Liver (tissue), 9 donors: ENCODE data around the gene COL17A1. TPM values are rescaled to one million over a fixed set of nuclear protein-coding genes. Genes with fewer than 3 reads are reported as not detected.

Experiments
- DNase-seq: peaks from one replicate; pipeline ENCODE4 v3.0.0-alpha.2; 2017; ENCODE audit warnings: low spot score
- H3K27ac ChIP-seq, 2 donors: one replicate each; pipeline ENCODE4 v1.7.0; 2013; ENCODE audit warnings: inconsistent platforms in 2 of 2, low read length in 2 of 2, control low read depth in 1 of 2, low read depth in 1 of 2, mild to moderate bottlenecking in 1 of 2
- H3K27me3 ChIP-seq, 4 donors: one replicate each; pipeline versions ENCODE4 v1.6.1 to v1.7.0; 2013; ENCODE audit warnings: low read length in 3 of 4, inconsistent platforms in 1 of 4, mild to moderate bottlenecking in 1 of 4, moderate library complexity in 1 of 4; ENCODE audit not compliant: control insufficient read depth in 4 of 4, insufficient read depth in 4 of 4
- H3K36me3 ChIP-seq, 4 donors: one replicate each; pipeline versions ENCODE4 v1.6.1 to v1.7.0; 2013; ENCODE audit warnings: low read length in 3 of 4, mild to moderate bottlenecking in 3 of 4, low read depth in 1 of 4, moderate library complexity in 1 of 4; ENCODE audit not compliant: control insufficient read depth in 4 of 4, insufficient read depth in 3 of 4
- H3K4me1 ChIP-seq, 4 donors: one replicate each; pipeline versions ENCODE4 v1.6.1 to v1.7.0; 2013; ENCODE audit warnings: low read length in 3 of 4, mild to moderate bottlenecking in 3 of 4, moderate library complexity in 1 of 4; ENCODE audit not compliant: control insufficient read depth in 4 of 4, insufficient read depth in 4 of 4
- H3K4me3 ChIP-seq, 3 donors: one replicate each; pipeline versions ENCODE4 v1.6.1 to v1.7.0; 2013; ENCODE audit warnings: low read length in 3 of 3, control low read depth in 1 of 3, low read depth in 1 of 3, mild to moderate bottlenecking in 1 of 3
- H3K9ac ChIP-seq, 2 donors: one replicate each; pipeline ENCODE4 v1.7.0; 2013; ENCODE audit warnings: low read length in 2 of 2, mild to moderate bottlenecking in 2 of 2, moderate library complexity in 2 of 2, control low read depth in 1 of 2, low read depth in 1 of 2
- H3K9me3 ChIP-seq, 4 donors: one replicate each; pipeline versions ENCODE4 v1.6.1 to v1.7.0; 2013; ENCODE audit warnings: low read length in 3 of 4; ENCODE audit not compliant: control insufficient read depth in 4 of 4
- FOXA1 ChIP-seq: IDR thresholded peaks from 2 replicates; pipeline ENCODE4 v1.6.1; 2016; ENCODE audit warnings: antibody characterized with exemption
- GABPA ChIP-seq, 2 donors: IDR thresholded peaks in 1 of 2; conservative IDR thresholded peaks in 1 of 2; 2 replicates each; pipeline ENCODE4 v1.6.1; 2016; ENCODE audit warnings: antibody characterized with exemption in 2 of 2, mild to moderate bottlenecking in 1 of 2, moderate library complexity in 1 of 2
- HNF4G ChIP-seq: IDR thresholded peaks from 2 replicates; pipeline ENCODE4 v1.6.1; 2016; ENCODE audit warnings: antibody characterized with exemption
- NR2F2 ChIP-seq: IDR thresholded peaks from 2 replicates; pipeline ENCODE4 v1.6.1; 2016; ENCODE audit warnings: antibody characterized with exemption
- RAD21 ChIP-seq, 2 donors: IDR thresholded peaks; 2 replicates each; pipeline ENCODE4 v1.6.1; 2016; ENCODE audit warnings: antibody characterized with exemption in 2 of 2, mild to moderate bottlenecking in 2 of 2
- TAF1 ChIP-seq: conservative IDR thresholded peaks from 2 replicates; pipeline ENCODE4 v1.6.1; 2016; ENCODE audit warnings: antibody characterized with exemption, mild to moderate bottlenecking
- WGBS: extraction: QIAGEN DNeasy Blood & Tissue Kit; methylation state at CpG from one replicate; pipeline ENCODE4 v1.1.7; 2013; 5-methylcytosine and 5-hydroxymethylcytosine counted together
- polyA plus RNA-seq, 2 donors: library from polyadenylated mRNA; stranded (reverse) in 1 of 2; unstranded in 1 of 2; fragments of 200-250 nt in 1 of 2; fragments of >200 nt in 1 of 2; fragmentation: Nextera tagmentation in 1 of 2; extraction: Ambion mirVana in 1 of 2; gene quantifications; one replicate each; pipeline versions ENCODE4 v1.2.1 to v1.2.3, GENCODE V29; 2013 to 2015
- total RNA-seq, 2 donors: library from RNA; depleted of rRNA; stranded (reverse); fragments of >200 nt; gene quantifications; one replicate each; pipeline ENCODE4 v1.2.3, GENCODE V29; 2014
- TF ChIP-seq, protein P1 (sequence below): IDR thresholded peaks from 2 replicates; pipeline ENCODE4 v1.6.1; 2016; ENCODE audit warnings: antibody characterized with exemption, mild to moderate bottlenecking
- TF ChIP-seq, protein P2 (sequence below): IDR thresholded peaks from 2 replicates; pipeline ENCODE4 v1.6.1; 2016; ENCODE audit warnings: antibody characterized with exemption
- TF ChIP-seq, protein P3 (sequence below): IDR thresholded peaks from 2 replicates; pipeline ENCODE4 v1.6.1; 2016; ENCODE audit warnings: antibody characterized with exemption
- TF ChIP-seq, protein P4 (sequence below): fragments of 150-350 bp; IDR thresholded peaks from 2 replicates; pipeline ENCODE4 v1.5.1; 2017; ENCODE audit warnings: improper control_type of control experiment, low read depth, low read length; ENCODE audit not compliant: missing input control
- TF ChIP-seq, protein P5 (sequence below): IDR thresholded peaks from 2 replicates; pipeline ENCODE4 v1.6.1; 2016; ENCODE audit warnings: antibody characterized with exemption
- donor health status: healthy.
- donor health status: healthy.
- donor health status: healthy.
- donor health status: healthy.
- donor health status: healthy.

COL17A1 gene
- total and polyA plus RNA-seq, 4 donors: 0.05 to 1.7 TPM; not detected in 2

DNA sequence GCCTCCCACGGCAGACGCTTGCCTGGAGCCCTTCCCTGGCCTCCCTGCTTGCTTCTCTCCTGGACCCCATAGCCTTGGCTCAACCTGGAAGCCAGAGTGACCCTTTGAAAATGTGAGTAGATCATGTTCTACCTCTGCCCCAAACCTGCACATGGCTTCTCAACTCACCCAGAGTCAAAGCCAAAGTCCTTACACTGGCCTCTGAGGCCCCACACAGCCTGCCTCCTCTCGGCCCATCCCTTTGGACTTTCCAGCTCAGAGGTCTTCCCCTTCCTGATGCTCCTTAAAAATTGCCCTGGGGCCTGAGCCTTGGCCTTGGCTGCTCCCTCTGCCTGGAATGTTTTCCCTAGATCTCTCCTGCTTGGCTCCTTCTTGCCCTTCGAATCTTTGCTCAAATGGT is 32.5 kb downstream of the COL17A1 start:
- no peaks in the 10 kb centered on the region for H3K27me3 ChIP-seq
- no peak overlapping the region for H3K4me3 ChIP-seq
- WGBS: 98% methylated on average over 4 of the region's 4 CpGs
- H3K9me3 ChIP-seq: no peaks in the 10 kb centered on the region
- H3K36me3 ChIP-seq: no peaks in the 10 kb centered on the region
- H3K4me1 ChIP-seq: no peaks in the 10 kb centered on the region
- no peak overlapping the region for H3K9ac ChIP-seq
- TF ChIP-seq GABPA (IDR thresholded peaks at IDR 0.05 in 1 of 2, conservative IDR thresholded peaks at IDR 0.05 in 1 of 2) (no peak), FOXA1 (no peak), HNF4G (no peak), NR2F2 (no peak)
- TF ChIP-seq, protein P1, sequence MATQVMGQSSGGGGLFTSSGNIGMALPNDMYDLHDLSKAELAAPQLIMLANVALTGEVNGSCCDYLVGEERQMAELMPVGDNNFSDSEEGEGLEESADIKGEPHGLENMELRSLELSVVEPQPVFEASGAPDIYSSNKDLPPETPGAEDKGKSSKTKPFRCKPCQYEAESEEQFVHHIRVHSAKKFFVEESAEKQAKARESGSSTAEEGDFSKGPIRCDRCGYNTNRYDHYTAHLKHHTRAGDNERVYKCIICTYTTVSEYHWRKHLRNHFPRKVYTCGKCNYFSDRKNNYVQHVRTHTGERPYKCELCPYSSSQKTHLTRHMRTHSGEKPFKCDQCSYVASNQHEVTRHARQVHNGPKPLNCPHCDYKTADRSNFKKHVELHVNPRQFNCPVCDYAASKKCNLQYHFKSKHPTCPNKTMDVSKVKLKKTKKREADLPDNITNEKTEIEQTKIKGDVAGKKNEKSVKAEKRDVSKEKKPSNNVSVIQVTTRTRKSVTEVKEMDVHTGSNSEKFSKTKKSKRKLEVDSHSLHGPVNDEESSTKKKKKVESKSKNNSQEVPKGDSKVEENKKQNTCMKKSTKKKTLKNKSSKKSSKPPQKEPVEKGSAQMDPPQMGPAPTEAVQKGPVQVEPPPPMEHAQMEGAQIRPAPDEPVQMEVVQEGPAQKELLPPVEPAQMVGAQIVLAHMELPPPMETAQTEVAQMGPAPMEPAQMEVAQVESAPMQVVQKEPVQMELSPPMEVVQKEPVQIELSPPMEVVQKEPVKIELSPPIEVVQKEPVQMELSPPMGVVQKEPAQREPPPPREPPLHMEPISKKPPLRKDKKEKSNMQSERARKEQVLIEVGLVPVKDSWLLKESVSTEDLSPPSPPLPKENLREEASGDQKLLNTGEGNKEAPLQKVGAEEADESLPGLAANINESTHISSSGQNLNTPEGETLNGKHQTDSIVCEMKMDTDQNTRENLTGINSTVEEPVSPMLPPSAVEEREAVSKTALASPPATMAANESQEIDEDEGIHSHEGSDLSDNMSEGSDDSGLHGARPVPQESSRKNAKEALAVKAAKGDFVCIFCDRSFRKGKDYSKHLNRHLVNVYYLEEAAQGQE: no peak
- TF ChIP-seq, protein P2, sequence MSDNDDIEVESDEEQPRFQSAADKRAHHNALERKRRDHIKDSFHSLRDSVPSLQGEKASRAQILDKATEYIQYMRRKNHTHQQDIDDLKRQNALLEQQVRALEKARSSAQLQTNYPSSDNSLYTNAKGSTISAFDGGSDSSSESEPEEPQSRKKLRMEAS: no peak
- TF ChIP-seq, protein P3, sequence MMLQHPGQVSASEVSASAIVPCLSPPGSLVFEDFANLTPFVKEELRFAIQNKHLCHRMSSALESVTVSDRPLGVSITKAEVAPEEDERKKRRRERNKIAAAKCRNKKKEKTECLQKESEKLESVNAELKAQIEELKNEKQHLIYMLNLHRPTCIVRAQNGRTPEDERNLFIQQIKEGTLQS: no peak
- no peak overlapping the region for H3K27ac ChIP-seq
- DNase-seq: no peak

DNA sequence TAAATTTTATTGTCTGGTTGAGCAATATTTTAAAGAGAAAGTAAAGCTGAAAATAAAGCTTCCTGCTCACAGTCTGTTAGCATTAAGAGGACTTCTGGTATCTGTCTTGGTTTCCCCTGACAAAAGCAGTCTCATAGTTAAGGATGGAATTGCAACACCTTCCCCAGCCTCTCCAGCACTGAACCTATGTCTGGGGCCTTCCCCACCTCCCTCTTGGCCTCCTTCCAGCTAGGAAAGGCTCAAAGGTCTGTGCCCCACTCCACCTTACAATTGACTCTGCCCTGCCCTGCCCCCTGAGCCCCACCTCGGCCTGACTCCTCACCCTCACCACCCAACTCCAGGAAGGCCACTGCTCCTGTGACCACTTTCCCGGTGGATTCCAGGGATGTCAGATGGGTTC is 33.2 kb downstream of the COL17A1 start:
- 74% methylated on average over 2 of the region's 2 CpGs for WGBS
- Histone ChIP-seq H3K27ac (no peak overlapping the region), H3K4me3 (no peak overlapping the region), H3K9me3 (no peaks in the 10 kb centered on the region), H3K4me1 (no peaks in the 10 kb centered on the region), H3K36me3 (no peaks in the 10 kb centered on the region), H3K9ac (no peak overlapping the region), H3K27me3 (no peaks in the 10 kb centered on the region)
- no peak for DNase-seq
- TF ChIP-seq, protein P2: no peak
- TF ChIP-seq TAF1: no peak
- TF ChIP-seq, protein P4, sequence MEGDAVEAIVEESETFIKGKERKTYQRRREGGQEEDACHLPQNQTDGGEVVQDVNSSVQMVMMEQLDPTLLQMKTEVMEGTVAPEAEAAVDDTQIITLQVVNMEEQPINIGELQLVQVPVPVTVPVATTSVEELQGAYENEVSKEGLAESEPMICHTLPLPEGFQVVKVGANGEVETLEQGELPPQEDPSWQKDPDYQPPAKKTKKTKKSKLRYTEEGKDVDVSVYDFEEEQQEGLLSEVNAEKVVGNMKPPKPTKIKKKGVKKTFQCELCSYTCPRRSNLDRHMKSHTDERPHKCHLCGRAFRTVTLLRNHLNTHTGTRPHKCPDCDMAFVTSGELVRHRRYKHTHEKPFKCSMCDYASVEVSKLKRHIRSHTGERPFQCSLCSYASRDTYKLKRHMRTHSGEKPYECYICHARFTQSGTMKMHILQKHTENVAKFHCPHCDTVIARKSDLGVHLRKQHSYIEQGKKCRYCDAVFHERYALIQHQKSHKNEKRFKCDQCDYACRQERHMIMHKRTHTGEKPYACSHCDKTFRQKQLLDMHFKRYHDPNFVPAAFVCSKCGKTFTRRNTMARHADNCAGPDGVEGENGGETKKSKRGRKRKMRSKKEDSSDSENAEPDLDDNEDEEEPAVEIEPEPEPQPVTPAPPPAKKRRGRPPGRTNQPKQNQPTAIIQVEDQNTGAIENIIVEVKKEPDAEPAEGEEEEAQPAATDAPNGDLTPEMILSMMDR: no peak
- TF ChIP-seq, protein P5, sequence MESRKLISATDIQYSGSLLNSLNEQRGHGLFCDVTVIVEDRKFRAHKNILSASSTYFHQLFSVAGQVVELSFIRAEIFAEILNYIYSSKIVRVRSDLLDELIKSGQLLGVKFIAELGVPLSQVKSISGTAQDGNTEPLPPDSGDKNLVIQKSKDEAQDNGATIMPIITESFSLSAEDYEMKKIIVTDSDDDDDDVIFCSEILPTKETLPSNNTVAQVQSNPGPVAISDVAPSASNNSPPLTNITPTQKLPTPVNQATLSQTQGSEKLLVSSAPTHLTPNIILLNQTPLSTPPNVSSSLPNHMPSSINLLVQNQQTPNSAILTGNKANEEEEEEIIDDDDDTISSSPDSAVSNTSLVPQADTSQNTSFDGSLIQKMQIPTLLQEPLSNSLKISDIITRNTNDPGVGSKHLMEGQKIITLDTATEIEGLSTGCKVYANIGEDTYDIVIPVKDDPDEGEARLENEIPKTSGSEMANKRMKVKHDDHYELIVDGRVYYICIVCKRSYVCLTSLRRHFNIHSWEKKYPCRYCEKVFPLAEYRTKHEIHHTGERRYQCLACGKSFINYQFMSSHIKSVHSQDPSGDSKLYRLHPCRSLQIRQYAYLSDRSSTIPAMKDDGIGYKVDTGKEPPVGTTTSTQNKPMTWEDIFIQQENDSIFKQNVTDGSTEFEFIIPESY: no peak
- no peak for TF ChIP-seq RAD21 (IDR thresholded peaks at IDR 0.05)
